Stomach (tissue), 4 donors: ENCODE measurements around the gene NAV1.

Source experiments
- EP300 ChIP-seq: sonication (generic); formaldehyde crosslinking; IDR thresholded peaks from one replicate; pipeline ENCODE4 v1.6.1; 2017; ENCODE audit warnings: antibody characterized with exemption
- TF ChIP-seq, protein P1 (sequence below), 7 experiments: fragments of 450-650 bp in 4 of 7; fragments of 200-600 bp in 3 of 7; sonication (generic) in 3 of 7; IDR thresholded peaks; one replicate each; pipeline ENCODE4 v1.5.1; 2016 to 2019; ENCODE audit warnings: antibody characterized with exemption in 7 of 7, control low read depth in 2 of 7, mild to moderate bottlenecking in 1 of 7

DNA sequence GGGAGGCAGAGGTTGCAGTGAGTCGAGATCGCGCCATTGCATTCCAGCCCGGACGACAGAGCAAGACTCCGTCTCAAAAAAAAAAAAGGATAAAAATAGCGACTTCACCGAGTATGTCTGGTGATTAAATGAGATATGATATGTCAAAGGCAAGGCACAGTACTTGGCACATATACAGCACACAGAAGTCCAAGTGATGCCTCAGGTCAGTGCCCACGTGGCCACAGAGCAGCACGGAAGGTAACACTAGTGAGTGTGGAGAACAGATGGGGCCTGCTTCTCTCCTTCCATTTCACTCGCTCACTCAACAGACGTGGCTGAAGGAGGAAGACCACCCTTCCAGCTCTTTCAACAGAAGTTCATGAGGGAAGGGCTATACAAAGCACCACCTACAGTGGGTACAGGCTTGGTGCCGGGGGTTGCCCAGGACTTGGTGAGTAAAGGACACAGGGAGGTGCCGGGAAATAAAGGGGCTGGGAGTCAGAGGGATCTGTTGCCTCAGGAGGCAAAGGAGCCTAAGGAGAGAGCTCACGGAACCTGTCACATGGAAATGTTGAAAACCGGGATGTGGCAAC, 40.9 kb upstream of the NAV1 start:
- TF ChIP-seq, protein P1, sequence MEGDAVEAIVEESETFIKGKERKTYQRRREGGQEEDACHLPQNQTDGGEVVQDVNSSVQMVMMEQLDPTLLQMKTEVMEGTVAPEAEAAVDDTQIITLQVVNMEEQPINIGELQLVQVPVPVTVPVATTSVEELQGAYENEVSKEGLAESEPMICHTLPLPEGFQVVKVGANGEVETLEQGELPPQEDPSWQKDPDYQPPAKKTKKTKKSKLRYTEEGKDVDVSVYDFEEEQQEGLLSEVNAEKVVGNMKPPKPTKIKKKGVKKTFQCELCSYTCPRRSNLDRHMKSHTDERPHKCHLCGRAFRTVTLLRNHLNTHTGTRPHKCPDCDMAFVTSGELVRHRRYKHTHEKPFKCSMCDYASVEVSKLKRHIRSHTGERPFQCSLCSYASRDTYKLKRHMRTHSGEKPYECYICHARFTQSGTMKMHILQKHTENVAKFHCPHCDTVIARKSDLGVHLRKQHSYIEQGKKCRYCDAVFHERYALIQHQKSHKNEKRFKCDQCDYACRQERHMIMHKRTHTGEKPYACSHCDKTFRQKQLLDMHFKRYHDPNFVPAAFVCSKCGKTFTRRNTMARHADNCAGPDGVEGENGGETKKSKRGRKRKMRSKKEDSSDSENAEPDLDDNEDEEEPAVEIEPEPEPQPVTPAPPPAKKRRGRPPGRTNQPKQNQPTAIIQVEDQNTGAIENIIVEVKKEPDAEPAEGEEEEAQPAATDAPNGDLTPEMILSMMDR (IDR thresholded peaks at IDR 0.05), result no peak
- TF ChIP-seq EP300, result no peak
